HepG2 (cell line): ENCODE measurements around the gene HSP90AA1. TPM values are rescaled to one million over a fixed set of nuclear protein-coding genes. Genes with fewer than 3 reads are reported as not detected.

Source experiments
- AHR ChIP-seq: IDR thresholded peaks from 2 replicates; pipeline ENCODE4 v1.6.1; 2018; ENCODE audit warnings: missing genetic modification reagents, missing compliant biosample characterization
- EEA1 ChIP-seq: sonication (generic); formaldehyde crosslinking; IDR thresholded peaks from 2 replicates; pipeline ENCODE4 v1.5.1; 2020; ENCODE audit warnings: mild to moderate bottlenecking, missing genetic modification reagents, borderline replicate concordance
- GATA4 ChIP-seq: sonication (generic); IDR thresholded peaks from 2 replicates; pipeline ENCODE4 v1.6.1; 2016; ENCODE audit warnings: antibody characterized with exemption, low read depth, borderline replicate concordance
- KAT2B ChIP-seq: fragments of 150-350 bp; IDR thresholded peaks from 2 replicates; pipeline ENCODE4 v1.6.1; 2014; ENCODE audit warnings: low read depth, low read length, borderline replicate concordance
- NCOA1 ChIP-seq: sonication (generic); formaldehyde crosslinking; IDR thresholded peaks from 2 replicates; pipeline ENCODE4 v1.9.0; 2021; ENCODE audit warnings: missing genetic modification reagents
- PRPF4 ChIP-seq: fragments of 200-400 bp; formaldehyde crosslinking; IDR thresholded peaks from 2 replicates; pipeline ENCODE4 v1.6.1; 2016; ENCODE audit warnings: low read length, low read depth; ENCODE audit not compliant: poor library complexity, severe bottlenecking
- RXRA ChIP-seq: sonication (generic); formaldehyde crosslinking; IDR thresholded peaks from 2 replicates; pipeline ENCODE4 v1.5.1; 2020; ENCODE audit warnings: missing genetic modification reagents
- SALL2 ChIP-seq: sonication (generic); formaldehyde crosslinking; IDR thresholded peaks from 2 replicates; pipeline ENCODE4 v1.8.1; 2023; ENCODE audit warnings: mild to moderate bottlenecking, missing genetic modification reagents, inconsistent platforms
- SMARCC2 ChIP-seq: fragments of 450-650 bp; IDR thresholded peaks from 2 replicates; pipeline ENCODE4 v1.6.1; 2017; ENCODE audit warnings: antibody characterized with exemption, mild to moderate bottlenecking
- STAT5B ChIP-seq: sonication (generic); formaldehyde crosslinking; IDR thresholded peaks from 2 replicates; pipeline ENCODE4 v1.4.0; 2020; ENCODE audit warnings: missing genetic modification reagents
- ZIK1 ChIP-seq: sonication (generic); formaldehyde crosslinking; IDR thresholded peaks from 2 replicates; pipeline ENCODE4 v1.5.0; 2020; ENCODE audit warnings: mild to moderate bottlenecking, low read depth, missing genetic modification reagents, borderline replicate concordance
- ZKSCAN1 ChIP-seq: fragments of 150-350 bp; IDR thresholded peaks from 2 replicates; pipeline ENCODE4 v1.6.1; 2014; ENCODE audit warnings: low read length
- ZNF232 ChIP-seq: sonication (generic); formaldehyde crosslinking; IDR thresholded peaks from 2 replicates; pipeline ENCODE4 v1.4.0; 2020; ENCODE audit warnings: missing genetic modification reagents, borderline replicate concordance
- ZNF337 ChIP-seq: sonication (generic); formaldehyde crosslinking; IDR thresholded peaks from 2 replicates; pipeline ENCODE4 v1.5.1; 2020; ENCODE audit warnings: missing genetic modification reagents, low read depth, mild to moderate bottlenecking, borderline replicate concordance
- ZNF382 ChIP-seq: sonication (generic); formaldehyde crosslinking; IDR thresholded peaks from 2 replicates; pipeline ENCODE4 v1.5.0; 2020; ENCODE audit warnings: missing genetic modification reagents, mild to moderate bottlenecking, borderline replicate concordance
- ZNF451 ChIP-seq: sonication (generic); formaldehyde crosslinking; IDR thresholded peaks from 2 replicates; pipeline ENCODE4 v1.5.0; 2020; ENCODE audit warnings: mild to moderate bottlenecking, missing genetic modification reagents
- ZNF564 ChIP-seq: sonication (generic); formaldehyde crosslinking; IDR thresholded peaks from 2 replicates; pipeline ENCODE4 v1.8.1; 2023; ENCODE audit warnings: mild to moderate bottlenecking, missing genetic modification reagents
- ZNF616 ChIP-seq: sonication (generic); formaldehyde crosslinking; IDR thresholded peaks from 2 replicates; pipeline ENCODE4 v1.5.0; 2020; ENCODE audit warnings: low read depth, mild to moderate bottlenecking, missing genetic modification reagents
- ZNF878 ChIP-seq: sonication (generic); formaldehyde crosslinking; IDR thresholded peaks from 2 replicates; pipeline ENCODE4 v1.8.1; 2023; ENCODE audit warnings: mild to moderate bottlenecking, missing genetic modification reagents, moderate library complexity
- polyA plus RNA-seq, 8 experiments: library from polyadenylated mRNA; depleted of rRNA in 3 of 8; stranded (reverse) in 7 of 8; unstranded in 1 of 8; fragments of >200 nt; fragmentation: Illumina TruSeq in 4 of 8; extraction: Trizol in 4 of 8; gene quantifications; 2 replicates each; pipeline versions ENCODE4 v1.2.1 to v1.2.3, GENCODE V29; 2011 to 2016; ENCODE audit warnings: low read depth in 4 of 8, missing spikeins in 1 of 8, mixed read lengths in 1 of 8; ENCODE audit not compliant: insufficient read depth in 1 of 8
- total RNA-seq, 5 experiments: library from RNA; depleted of rRNA; stranded (reverse); fragments of >200 nt; fragmentation: Illumina TruSeq; extraction: Trizol; gene quantifications; 2 replicates each; pipeline ENCODE4 v1.2.3, GENCODE V29; 2016; ENCODE audit warnings: low read depth in 1 of 5
- TF ChIP-seq, protein P1 (sequence below): sonication (generic); formaldehyde crosslinking; IDR thresholded peaks from 2 replicates; pipeline ENCODE4 v1.5.0; 2020; ENCODE audit warnings: mild to moderate bottlenecking, missing genetic modification reagents, borderline replicate concordance
- TF ChIP-seq, protein P2 (sequence below): sonication (generic); formaldehyde crosslinking; IDR thresholded peaks from 2 replicates; pipeline ENCODE4 v1.4.0; 2020; ENCODE audit warnings: missing genetic modification reagents
- TF ChIP-seq, protein P3 (sequence below): sonication (generic); formaldehyde crosslinking; IDR thresholded peaks from 2 replicates; pipeline ENCODE4 v1.8.1; 2023; ENCODE audit warnings: mild to moderate bottlenecking, moderate library complexity, missing genetic modification reagents
- TF ChIP-seq, protein P4 (sequence below): sonication (generic); formaldehyde crosslinking; conservative IDR thresholded peaks from 2 replicates; pipeline ENCODE4 v1.5.0; 2020; ENCODE audit warnings: missing genetic modification reagents

The HSP90AA1 gene
- total and polyA plus RNA-seq, 2 of the 13 experiments (the other 11 are each of a cell fraction or from before 2014, with no cell fraction given), result 262 to 636 TPM

DNA sequence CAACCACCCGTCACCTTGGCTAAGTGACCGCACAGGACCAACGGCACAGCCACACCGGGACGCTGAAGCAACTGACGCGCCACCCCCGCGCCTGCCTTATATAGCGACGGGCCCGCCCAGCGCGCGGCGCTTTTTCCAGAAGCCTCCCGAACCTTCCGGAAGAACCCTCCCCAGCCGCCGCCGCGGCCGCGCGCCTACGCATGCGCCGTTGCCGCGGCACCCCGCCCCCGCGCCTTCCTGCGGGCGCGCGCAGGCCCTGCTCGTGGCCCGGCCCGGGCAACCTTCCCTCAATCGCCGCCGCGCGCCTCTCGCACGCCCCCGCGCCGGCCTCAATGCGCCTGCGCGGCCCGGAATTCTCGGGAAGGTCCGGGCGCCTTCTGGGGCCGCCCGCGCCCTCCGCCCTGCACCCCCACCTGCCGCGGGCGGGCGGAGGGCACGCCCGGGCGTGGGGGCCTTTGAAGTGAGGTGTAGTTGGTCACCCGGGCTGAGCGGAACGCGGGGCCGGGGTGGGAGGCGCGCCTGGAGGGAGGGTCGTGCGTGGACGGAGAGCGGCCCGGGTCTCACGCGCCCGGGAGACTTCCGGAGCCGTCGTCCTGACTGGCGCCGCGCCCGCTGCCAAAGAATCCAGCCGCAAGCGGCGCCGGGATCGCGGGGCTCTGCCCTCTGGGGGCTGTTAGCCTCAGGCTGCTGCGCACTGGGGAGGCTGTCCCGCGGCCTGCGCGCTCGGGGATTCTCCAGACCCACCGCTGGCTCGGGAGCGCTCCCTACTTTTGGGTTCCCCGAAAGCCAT lies at the start of gene HSP90AA1 (continued):
- TF ChIP-seq, protein P1, sequence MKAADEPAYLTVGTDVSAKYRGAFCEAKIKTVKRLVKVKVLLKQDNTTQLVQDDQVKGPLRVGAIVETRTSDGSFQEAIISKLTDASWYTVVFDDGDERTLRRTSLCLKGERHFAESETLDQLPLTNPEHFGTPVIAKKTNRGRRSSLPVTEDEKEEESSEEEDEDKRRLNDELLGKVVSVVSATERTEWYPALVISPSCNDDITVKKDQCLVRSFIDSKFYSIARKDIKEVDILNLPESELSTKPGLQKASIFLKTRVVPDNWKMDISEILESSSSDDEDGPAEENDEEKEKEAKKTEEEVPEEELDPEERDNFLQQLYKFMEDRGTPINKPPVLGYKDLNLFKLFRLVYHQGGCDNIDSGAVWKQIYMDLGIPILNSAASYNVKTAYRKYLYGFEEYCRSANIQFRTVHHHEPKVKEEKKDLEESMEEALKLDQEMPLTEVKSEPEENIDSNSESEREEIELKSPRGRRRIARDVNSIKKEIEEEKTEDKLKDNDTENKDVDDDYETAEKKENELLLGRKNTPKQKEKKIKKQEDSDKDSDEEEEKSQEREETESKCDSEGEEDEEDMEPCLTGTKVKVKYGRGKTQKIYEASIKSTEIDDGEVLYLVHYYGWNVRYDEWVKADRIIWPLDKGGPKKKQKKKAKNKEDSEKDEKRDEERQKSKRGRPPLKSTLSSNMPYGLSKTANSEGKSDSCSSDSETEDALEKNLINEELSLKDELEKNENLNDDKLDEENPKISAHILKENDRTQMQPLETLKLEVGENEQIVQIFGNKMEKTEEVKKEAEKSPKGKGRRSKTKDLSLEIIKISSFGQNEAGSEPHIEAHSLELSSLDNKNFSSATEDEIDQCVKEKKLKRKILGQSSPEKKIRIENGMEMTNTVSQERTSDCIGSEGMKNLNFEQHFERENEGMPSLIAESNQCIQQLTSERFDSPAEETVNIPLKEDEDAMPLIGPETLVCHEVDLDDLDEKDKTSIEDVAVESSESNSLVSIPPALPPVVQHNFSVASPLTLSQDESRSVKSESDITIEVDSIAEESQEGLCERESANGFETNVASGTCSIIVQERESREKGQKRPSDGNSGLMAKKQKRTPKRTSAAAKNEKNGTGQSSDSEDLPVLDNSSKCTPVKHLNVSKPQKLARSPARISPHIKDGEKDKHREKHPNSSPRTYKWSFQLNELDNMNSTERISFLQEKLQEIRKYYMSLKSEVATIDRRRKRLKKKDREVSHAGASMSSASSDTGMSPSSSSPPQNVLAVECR (CRISPR knock-in tag), result peak; percentile 75; the same call in 1 of the 2 replicates
- TF ChIP-seq ZNF878 (CRISPR knock-in tag) (no peak), ZNF616 (CRISPR knock-in tag) (no peak), GATA4 (peak; percentile 85), KAT2B (no peak), ZKSCAN1 (no peak), PRPF4 (no peak), ZNF337 (CRISPR knock-in tag) (peak; percentile 50; the same call in 1 of the 2 replicates), STAT5B (CRISPR knock-in tag) (peak; percentile 65; the same call in 1 of the 2 replicates), EEA1 (CRISPR knock-in tag) (no peak), NCOA1 (CRISPR knock-in tag) (0 out of 2 replicates have a peak, but pooled peaks have one; percentile 32), SMARCC2 (no peak), RXRA (CRISPR knock-in tag) (peak; percentile 21; the same call in 1 of the 2 replicates), ZNF564 (CRISPR knock-in tag) (peak; percentile 77; the same call in 1 of the 2 replicates), ZNF382 (no peak), AHR (CRISPR knock-in tag) (0 out of 2 replicates have a peak, but pooled peaks have one; percentile 49), ZIK1 (CRISPR knock-in tag) (0 out of 2 replicates have a peak, but pooled peaks have one; percentile 14), ZNF232 (CRISPR knock-in tag) (peak; percentile 5; the same call in 1 of the 2 replicates), SALL2 (CRISPR knock-in tag) (peak; percentile 73; the same call in 1 of the 2 replicates), ZNF451 (CRISPR knock-in tag) (peak; percentile 24; the same call in 1 of the 2 replicates)
- TF ChIP-seq, protein P2, sequence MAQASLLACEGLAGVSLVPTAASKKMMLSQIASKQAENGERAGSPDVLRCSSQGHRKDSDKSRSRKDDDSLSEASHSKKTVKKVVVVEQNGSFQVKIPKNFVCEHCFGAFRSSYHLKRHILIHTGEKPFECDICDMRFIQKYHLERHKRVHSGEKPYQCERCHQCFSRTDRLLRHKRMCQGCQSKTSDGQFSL (CRISPR knock-in tag), result peak; percentile 94
- TF ChIP-seq, protein P3, sequence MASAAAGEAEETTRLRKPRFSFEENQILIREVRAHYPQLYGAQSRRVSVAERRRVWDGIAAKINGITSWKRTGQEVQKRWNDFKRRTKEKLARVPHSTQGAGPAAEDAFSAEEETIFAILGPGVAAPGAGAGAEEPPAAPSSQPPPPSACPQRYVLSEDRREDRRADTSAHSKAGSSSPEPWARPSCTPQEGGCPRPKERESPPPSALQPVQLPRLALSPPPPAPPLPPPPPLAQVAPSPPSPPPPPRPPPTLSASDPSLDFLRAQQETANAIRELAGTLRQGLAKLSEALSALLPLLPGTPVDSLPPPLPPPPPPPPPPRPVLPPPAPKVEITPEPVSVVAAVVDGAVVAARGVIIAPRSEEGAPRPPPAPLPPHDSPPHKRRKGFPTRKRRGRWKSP (CRISPR knock-in tag), result peak; percentile 46
- TF ChIP-seq, protein P4, sequence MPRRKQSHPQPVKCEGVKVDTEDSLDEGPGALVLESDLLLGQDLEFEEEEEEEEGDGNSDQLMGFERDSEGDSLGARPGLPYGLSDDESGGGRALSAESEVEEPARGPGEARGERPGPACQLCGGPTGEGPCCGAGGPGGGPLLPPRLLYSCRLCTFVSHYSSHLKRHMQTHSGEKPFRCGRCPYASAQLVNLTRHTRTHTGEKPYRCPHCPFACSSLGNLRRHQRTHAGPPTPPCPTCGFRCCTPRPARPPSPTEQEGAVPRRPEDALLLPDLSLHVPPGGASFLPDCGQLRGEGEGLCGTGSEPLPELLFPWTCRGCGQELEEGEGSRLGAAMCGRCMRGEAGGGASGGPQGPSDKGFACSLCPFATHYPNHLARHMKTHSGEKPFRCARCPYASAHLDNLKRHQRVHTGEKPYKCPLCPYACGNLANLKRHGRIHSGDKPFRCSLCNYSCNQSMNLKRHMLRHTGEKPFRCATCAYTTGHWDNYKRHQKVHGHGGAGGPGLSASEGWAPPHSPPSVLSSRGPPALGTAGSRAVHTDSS, result no peak
